Jurkat, Clone E6-1 (cell line): Measurements from ENCODE around the gene MCF2L.

Source experiments
- DNase-seq: peaks from one replicate; pipeline ENCODE4 v3.0.0-alpha.2; 2011; ENCODE audit warnings: low read depth, low spot score
- H3K4me3 ChIP-seq: 2 replicates; pipeline ENCODE4 v1.5.1; 2011; ENCODE audit warnings: mild to moderate bottlenecking, low read length, control low read depth, moderate library complexity

Gene MCF2L

DNA sequence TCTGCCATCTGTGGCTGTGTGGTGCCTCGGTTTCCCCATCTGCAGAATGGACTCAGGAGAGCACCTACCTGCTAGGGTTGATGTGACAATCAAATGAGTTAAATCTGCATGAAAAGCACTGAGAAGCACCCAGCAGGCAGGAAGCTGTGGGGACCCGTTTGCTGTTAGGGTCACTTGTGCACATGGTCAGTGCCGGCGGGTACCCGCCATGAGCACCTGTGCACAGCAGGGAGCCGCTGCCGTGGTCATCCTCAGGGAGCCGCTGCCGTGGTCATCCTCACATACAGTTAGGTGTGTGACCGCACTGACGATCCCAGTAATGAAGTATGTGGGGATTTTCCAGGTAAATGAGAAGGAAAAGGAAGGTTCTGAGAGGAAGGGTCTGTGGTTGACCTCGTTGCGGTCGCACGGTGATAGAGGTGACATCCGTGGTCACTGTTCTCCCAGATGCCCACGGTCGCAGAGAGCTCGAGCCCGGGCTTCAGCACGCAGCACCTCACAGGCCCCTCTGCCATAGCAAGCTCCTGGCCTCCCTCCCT is 6.5 kb downstream of the MCF2L start:
- no peak for DNase-seq
- H3K4me3 ChIP-seq, result no peak overlapping the region

GRCh38 chr13:112976526-112976925 is 7.5 kb downstream of the MCF2L start:
- no peak overlapping the region for H3K4me3 ChIP-seq
- DNase-seq, result no peak

- no peak for DNase-seq
- H3K4me3 ChIP-seq, result no peak overlapping the region
Measured at GRCh38 chr13:112977091-112977490, 8.1 kb downstream of the MCF2L start.

DNA sequence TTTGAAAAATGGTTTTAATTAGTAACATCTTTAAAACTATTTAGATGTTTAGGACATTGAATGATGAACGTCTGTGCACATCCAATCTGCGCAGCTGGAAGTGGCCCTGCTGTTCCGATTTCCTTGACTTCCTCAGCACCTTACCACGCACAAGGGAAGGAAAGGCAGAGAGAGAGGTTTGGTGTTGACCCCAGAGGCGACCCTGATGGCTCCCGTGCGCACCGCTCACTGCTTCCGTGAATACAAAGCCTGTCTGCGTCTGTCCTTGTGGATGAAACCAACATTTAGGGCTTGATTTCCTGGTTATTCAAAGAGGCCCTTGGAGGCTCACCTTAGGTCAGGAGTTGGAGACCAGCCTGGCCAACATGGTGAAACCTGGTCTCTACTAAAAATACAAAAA is 8.5 kb downstream of the MCF2L start:
- H3K4me3 ChIP-seq, result no peak overlapping the region
- no peak for DNase-seq

- no peak for DNase-seq
- H3K4me3 ChIP-seq, result no peak overlapping the region
Measured at GRCh38 chr13:112978561-112979405, 9.8 kb downstream of the MCF2L start.

- DNase-seq, result no peak
- no peak overlapping the region for H3K4me3 ChIP-seq
Measured at GRCh38 chr13:112979406-112979902, 10.4 kb downstream of the MCF2L start.

GRCh38 chr13:112980434-112980833 is 11.4 kb downstream of the MCF2L start:
- DNase-seq, result no peak
- no peak overlapping the region for H3K4me3 ChIP-seq

DNA sequence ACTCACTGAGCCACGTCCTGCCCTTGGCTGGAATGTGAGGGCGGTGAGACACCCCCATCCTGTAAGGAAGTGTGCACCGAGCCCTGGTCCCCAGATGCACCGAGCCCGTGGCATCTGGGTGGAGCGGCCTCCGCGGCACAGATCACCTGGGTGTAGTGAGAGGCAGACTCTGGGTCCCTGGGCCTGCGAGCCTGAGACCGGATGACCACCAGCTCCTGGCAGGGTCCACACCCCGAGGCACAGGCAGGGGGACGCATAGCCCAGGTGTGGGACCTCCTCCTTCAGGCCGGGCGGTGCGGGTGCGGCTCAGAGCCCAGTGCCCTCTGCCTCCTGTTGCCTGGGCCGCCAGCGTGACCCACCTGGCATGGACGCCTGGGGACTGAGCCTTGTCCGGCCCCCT is 12.4 kb downstream of the MCF2L start:
- H3K4me3 ChIP-seq, result no peak overlapping the region
- no peak for DNase-seq

GRCh38 chr13:112982281-112983041 is 13.4 kb downstream of the MCF2L start:
- DNase-seq, result no peak
- no peak overlapping the region for H3K4me3 ChIP-seq

GRCh38 chr13:112983042-112983305 is 14.0 kb downstream of the MCF2L start:
- DNase-seq, result no peak
- no peak overlapping the region for H3K4me3 ChIP-seq

- H3K4me3 ChIP-seq, result no peak overlapping the region
- DNase-seq, result no peak
Measured at GRCh38 chr13:112983428-112984196, 14.6 kb downstream of the MCF2L start.

- no peak for DNase-seq
- no peak overlapping the region for H3K4me3 ChIP-seq
Measured at GRCh38 chr13:112984501-112984900, 15.5 kb downstream of the MCF2L start.

DNA sequence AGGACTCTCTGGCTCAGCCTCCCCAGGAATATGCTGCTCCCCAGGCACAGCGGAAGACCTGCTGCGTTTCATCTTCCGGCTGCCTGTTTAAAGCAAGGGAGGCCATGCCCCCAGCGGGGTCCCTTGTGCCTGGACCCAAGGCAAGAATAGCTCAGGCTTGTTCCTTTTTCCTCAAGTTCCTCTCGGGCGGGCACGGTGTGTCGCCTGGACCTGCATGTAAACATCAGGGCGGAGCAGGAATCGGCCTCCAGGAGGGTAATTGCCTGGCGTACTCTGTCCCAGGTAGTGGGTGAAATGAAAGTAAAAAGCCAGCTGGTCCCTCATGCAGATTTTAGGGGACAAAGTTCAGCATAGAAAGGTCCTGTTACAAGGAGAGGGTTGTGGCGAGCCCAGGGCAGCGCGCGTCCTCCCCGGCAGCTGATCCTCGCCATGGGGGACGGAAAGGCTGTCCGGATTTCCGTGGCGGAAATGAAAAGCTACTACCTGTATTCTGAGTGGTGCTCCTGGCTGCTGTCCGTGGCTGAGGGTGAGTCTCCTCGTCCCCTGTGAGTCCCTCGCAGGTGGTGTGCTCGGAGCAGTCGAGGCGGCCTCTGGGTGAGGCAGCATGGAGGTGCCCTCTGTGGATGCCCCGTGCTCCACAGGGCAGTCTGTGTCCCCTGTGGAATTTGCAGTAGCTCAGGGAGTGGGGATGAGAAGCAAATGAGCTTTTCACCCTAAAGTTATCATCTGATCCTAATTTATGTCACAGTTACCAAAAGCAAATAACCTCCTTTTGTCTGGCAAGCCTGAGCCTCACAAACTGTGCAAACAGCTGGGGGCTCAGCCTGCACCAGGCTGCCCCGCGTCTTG is 16.2 kb downstream of the MCF2L start:
- no peak overlapping the region for H3K4me3 ChIP-seq
- DNase-seq, result no peak

DNA sequence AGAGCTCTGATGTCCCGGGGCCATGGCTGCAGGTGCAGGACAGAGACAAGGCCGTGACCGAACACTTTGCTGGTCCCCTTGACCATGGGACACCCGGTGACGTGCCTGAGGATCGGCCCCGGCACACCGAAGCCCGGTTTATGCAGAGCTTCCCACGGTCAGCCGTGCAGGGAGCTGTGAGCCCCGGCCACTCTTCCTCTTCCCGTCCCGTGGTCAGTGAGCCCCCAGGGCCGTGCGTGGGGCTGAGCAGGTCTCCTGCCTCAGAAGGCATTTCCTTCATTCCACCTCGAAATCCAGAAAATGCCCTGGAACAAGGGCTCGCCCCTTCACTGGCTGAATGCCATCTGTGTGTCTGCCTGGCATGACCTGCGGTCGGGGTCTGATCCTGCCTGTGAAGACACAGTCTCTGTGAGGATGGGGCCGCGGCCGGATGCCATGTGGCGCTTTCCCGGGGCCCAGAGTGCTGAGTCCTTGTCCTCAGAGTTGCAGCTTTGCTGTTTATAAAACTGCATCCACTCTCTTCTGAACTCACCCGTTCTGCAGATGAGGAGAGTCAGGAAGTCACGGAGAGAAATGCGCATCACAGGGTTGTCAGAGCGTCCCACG is 16.9 kb downstream of the MCF2L start:
- H3K4me3 ChIP-seq, result no peak overlapping the region

DNA sequence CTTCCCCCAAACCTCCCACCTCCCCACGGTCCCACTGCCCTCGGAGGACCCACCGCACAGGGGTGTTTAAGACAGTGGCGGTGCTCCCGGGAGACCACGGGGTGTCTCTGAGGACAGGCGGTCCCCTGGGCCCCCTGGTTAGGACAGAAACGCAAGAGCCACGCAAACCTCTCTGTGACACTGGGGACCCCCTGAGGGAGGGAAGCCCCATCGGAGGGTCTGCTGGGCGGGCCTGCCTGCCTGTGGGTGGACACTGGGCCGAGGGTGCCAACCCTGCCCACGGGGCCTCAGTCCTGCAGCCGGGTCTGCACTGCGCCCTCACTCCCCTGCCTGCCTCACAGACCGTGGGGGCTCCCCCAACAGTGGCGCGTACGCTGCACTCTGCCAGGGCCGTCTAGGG is 17.5 kb downstream of the MCF2L start:
- no peak for DNase-seq

More for the DNA sequence above, 16.9 kb downstream of the MCF2L start:
- DNase-seq, result no peak

DNA sequence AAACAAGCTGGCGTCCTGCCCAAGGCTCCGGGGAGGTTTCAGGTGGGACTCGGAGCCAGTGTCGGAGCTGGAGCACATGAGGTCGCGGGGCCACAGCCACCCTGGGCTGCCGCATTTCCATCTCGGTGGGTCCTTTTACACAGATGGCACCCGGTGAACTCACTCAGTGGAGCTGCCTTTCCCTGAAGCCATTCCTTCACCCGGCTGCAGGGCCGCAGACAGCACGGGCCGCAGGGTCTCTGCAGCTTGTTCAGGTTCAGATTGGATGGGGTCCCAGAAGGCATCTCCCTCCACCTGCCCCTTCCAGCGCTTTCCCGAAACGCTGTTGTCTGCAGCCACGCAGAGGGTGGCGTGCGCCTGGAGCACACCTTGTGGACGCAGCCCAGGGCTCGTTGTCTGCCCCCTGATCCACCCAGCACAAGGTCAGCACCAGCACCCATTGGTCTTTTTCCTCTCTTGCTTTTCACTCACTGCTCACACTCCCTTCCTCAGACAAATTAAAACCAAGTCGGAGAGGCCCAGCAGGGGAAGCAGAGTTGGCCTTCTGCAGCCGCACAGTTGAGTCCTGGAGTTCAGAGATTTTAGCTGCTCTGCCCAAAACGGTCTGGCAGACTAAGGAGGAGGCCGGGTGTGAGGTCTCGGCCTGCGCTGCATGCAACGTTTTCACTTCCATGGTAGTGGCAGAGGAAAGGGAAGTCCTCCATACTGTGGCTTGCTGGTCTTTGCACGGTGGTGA is 18.1 kb downstream of the MCF2L start:
- no peak for DNase-seq

More for the DNA sequence above, 17.5 kb downstream of the MCF2L start:
- no peak overlapping the region for H3K4me3 ChIP-seq

GRCh38 chr13:112987682-112988024 is 18.6 kb downstream of the MCF2L start:
- no peak overlapping the region for H3K4me3 ChIP-seq
- no peak for DNase-seq

More for the DNA sequence above, 18.1 kb downstream of the MCF2L start:
- no peak overlapping the region for H3K4me3 ChIP-seq

DNA sequence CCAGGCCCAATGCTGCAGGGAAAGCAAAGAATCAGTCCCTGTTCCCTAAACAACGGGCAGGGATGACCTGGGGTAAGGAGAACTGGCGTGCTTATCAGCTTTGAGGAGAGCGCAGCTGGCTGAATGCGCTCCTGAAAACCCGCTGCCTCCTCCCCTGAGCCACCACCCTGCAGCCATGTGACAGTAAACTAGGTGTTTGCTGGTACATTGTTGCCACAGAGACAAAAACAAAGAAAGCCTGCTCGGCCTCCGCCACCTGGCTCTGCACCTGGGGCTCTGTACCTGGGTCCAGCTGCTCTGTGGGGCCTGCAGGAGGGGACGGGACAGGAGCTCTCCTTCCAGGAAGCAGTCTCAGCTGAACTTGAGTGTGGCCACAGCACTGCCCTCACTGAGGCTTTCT is 21.8 kb downstream of the MCF2L start:
- no peak overlapping the region for H3K4me3 ChIP-seq
- no peak for DNase-seq
